Measurements from ENCODE around the gene KIF1C. TPM values are rescaled to one million over a fixed set of nuclear protein-coding genes. Genes with fewer than 3 reads are reported as not detected.

The KIF1C gene
- total RNA-seq, 1 experiment from 2014 or later: 130 TPM

DNA sequence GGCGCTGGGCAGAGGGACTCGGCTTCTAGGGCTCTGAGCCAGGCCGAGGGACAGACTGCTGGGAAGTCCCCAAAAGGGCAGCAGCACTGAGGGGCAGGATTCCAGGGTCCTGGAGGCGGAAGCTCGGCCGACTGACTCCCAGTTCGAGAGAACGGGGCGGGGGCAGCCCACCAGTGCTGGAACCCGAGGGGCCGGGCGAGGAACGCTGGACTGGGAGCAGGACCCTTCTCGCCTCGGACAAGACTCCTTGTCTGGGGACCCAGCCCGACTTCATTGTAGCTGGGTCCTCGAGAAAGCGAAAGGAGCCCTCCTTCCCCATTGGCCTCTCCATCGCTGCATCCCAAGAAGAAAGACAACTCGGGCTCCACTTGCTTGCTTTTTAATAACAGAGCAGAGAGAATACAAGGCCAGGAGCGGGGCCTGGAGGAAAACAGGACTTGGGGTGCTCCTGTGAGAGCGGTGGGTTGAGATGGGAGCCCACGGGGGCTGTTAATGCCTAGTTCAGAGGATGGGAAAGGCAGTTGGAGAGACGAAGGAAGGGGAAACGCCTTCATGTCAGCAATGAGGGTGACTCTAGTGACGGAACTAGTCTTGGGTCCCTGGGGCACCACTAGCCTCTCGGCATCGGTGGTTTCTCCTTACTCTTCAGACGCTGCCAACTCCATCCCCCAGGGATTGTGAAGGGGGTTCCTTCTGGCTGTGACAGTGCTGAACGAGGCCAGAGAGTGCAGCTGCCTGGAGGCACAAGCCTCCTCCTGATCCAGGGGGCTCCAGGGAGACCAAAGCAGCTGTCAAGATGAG is 9.8 kb upstream of the KIF1C start:
- H3K36me3 Mint-ChIP-seq: no peaks in the 10 kb centered on the region
- DNase-seq (ENCODE audit: low spot score) (no peak), ATAC-seq (no peak)
- peak overlapping the region; percentile 77 for H3K4me3 Mint-ChIP-seq
- TF ChIP-seq, protein P1, sequence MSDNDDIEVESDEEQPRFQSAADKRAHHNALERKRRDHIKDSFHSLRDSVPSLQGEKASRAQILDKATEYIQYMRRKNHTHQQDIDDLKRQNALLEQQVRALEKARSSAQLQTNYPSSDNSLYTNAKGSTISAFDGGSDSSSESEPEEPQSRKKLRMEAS (CRISPR knock-in tag; IDR thresholded peaks at IDR 0.05): 0 out of 2 replicates have a peak, but pooled peaks have one; percentile 11
- TF ChIP-seq ETV6 (CRISPR knock-in tag; IDR thresholded peaks at IDR 0.05): no peak
- no peak overlapping the region for H3K27ac Mint-ChIP-seq
- H3K9me3 Mint-ChIP-seq: no peaks in the 10 kb centered on the region
- peaks cover 25% of the 10 kb centered on the region for H3K4me1 Mint-ChIP-seq
- H3K27me3 Mint-ChIP-seq (ENCODE audit: low read depth): peaks cover 45% of the 10 kb centered on the region
- ChIA-PET POLR2A (interaction anchor here (2.2 to 3.0 kb wide), 2 partner anchors 9 to 20 kb away, joined by 10 to 12 read pairs; partner anchors contain the start of genes INCA1, KIF1C and SPAG7), CTCF (interaction anchor here (0.9 to 4.0 kb wide), 14 partner anchors 10 to 83 kb away, joined by 3 to 27 read pairs (median 5); partner anchors contain the start of genes INCA1, KIF1C, RNF167 and SLC25A11)

DNA sequence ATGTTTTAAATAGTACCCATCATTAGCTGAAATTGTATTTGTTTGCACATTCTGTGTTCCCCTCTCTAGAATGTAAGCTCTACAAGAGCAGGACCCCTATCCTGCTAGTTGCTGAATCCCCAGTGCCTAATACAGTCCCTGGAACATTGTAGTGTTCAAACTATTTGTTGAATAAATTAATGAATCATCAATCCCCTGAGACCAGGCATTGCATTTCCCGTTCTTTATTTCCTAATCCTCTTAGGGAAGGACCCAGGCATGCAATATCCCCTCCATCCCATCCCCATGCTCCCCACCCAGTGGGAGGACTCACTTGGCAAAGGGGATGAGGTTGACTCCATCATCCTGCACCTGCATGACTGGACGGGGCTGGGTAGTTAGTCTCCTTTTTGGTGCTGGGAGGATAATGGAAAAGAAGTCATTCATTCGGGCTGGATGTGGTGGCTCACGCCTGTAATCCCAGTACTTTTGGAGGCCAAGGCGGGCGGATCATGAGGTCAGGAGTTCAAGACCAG is 3.6 kb upstream of the KIF1C start:
- peaks cover 8% of the 10 kb centered on the region for H3K4me1 Mint-ChIP-seq
- no peak overlapping the region for H3K4me3 Mint-ChIP-seq
- H3K9me3 Mint-ChIP-seq: no peaks in the 10 kb centered on the region
- POLR2A ChIA-PET: no interaction called here
- H3K27me3 Mint-ChIP-seq (ENCODE audit: low read depth): peaks cover 43% of the 10 kb centered on the region
- no peak for ATAC-seq
- no peak overlapping the region for H3K27ac Mint-ChIP-seq
- no peaks in the 10 kb centered on the region for H3K36me3 Mint-ChIP-seq
- CTCF ChIA-PET: no interaction called here
- TF ChIP-seq, protein P2, sequence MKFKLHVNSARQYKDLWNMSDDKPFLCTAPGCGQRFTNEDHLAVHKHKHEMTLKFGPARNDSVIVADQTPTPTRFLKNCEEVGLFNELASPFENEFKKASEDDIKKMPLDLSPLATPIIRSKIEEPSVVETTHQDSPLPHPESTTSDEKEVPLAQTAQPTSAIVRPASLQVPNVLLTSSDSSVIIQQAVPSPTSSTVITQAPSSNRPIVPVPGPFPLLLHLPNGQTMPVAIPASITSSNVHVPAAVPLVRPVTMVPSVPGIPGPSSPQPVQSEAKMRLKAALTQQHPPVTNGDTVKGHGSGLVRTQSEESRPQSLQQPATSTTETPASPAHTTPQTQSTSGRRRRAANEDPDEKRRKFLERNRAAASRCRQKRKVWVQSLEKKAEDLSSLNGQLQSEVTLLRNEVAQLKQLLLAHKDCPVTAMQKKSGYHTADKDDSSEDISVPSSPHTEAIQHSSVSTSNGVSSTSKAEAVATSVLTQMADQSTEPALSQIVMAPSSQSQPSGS (CRISPR knock-in tag; IDR thresholded peaks at IDR 0.05; ENCODE audit: borderline replicate concordance, low read depth): no peak
- TF ChIP-seq, protein P3, sequence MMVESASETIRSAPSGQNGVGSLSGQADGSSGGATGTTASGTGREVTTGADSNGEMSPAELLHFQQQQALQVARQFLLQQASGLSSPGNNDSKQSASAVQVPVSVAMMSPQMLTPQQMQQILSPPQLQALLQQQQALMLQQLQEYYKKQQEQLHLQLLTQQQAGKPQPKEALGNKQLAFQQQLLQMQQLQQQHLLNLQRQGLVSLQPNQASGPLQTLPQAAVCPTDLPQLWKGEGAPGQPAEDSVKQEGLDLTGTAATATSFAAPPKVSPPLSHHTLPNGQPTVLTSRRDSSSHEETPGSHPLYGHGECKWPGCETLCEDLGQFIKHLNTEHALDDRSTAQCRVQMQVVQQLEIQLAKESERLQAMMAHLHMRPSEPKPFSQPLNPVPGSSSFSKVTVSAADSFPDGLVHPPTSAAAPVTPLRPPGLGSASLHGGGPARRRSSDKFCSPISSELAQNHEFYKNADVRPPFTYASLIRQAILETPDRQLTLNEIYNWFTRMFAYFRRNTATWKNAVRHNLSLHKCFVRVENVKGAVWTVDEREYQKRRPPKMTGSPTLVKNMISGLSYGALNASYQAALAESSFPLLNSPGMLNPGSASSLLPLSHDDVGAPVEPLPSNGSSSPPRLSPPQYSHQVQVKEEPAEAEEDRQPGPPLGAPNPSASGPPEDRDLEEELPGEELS (CRISPR knock-in tag; IDR thresholded peaks at IDR 0.05): no peak
- no peak for DNase-seq (ENCODE audit: low spot score)

DNA sequence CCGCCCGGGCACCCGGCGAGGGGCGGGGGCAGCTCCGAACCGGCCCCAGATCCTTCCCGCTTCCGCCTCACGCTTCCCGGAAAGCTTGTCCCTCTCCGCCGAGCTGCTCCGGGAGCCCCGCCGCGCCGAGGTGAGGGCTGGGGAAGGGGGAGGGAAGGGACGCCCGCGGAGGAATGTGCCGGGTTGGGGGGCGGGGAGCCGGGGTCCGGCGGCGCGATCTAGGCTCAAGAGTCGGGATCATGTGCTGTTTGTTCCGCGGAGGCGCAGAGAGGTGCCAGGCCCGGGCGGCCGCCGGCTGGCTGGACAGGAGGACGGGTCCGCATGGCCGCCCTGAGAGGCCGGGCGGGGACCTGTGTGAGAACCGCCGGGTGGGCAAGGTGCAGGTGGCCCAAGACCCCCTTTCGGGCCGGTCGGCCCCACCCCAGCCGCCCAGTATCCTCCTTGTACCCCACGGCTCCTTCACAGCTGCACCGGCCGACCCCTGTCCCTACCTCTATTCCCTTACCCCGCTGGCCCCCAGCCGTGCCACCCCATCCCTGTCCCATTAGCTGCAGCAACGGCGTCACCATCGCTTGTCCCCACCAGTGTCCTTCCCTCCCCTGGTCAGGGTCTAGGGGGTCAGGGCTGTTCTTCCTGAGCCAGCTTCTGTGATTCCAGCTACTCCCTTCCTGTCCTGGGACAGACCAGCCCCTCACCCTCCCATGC is 429 bp downstream of the KIF1C start:
- Mint-ChIP-seq H3K4me1 (peaks cover 16% of the 10 kb centered on the region), H3K4me3 (peak overlapping the region; percentile 87), H3K27me3 (ENCODE audit: low read depth) (peaks cover 24% of the 10 kb centered on the region), H3K27ac (no peak overlapping the region), H3K9me3 (no peaks in the 10 kb centered on the region), H3K36me3 (peaks cover 19% of the 10 kb centered on the region)
- CTCF ChIA-PET: interaction anchor here (0.9 to 2.3 kb wide), 7 partner anchors 10 to 89 kb away, joined by 3 to 17 read pairs (median 6); partner anchors contain the start of genes CAMTA2, ENO3 and SPAG7
- TF ChIP-seq, protein P4, sequence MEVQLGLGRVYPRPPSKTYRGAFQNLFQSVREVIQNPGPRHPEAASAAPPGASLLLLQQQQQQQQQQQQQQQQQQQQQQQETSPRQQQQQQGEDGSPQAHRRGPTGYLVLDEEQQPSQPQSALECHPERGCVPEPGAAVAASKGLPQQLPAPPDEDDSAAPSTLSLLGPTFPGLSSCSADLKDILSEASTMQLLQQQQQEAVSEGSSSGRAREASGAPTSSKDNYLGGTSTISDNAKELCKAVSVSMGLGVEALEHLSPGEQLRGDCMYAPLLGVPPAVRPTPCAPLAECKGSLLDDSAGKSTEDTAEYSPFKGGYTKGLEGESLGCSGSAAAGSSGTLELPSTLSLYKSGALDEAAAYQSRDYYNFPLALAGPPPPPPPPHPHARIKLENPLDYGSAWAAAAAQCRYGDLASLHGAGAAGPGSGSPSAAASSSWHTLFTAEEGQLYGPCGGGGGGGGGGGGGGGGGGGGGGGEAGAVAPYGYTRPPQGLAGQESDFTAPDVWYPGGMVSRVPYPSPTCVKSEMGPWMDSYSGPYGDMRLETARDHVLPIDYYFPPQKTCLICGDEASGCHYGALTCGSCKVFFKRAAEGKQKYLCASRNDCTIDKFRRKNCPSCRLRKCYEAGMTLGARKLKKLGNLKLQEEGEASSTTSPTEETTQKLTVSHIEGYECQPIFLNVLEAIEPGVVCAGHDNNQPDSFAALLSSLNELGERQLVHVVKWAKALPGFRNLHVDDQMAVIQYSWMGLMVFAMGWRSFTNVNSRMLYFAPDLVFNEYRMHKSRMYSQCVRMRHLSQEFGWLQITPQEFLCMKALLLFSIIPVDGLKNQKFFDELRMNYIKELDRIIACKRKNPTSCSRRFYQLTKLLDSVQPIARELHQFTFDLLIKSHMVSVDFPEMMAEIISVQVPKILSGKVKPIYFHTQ (CRISPR knock-in tag; IDR thresholded peaks at IDR 0.05): no peak
- TF ChIP-seq, protein P5, sequence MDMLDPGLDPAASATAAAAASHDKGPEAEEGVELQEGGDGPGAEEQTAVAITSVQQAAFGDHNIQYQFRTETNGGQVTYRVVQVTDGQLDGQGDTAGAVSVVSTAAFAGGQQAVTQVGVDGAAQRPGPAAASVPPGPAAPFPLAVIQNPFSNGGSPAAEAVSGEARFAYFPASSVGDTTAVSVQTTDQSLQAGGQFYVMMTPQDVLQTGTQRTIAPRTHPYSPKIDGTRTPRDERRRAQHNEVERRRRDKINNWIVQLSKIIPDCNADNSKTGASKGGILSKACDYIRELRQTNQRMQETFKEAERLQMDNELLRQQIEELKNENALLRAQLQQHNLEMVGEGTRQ (CRISPR knock-in tag; IDR thresholded peaks at IDR 0.05): peak; percentile 4; the same call in 1 of the 2 replicates
- TF ChIP-seq, protein P6, sequence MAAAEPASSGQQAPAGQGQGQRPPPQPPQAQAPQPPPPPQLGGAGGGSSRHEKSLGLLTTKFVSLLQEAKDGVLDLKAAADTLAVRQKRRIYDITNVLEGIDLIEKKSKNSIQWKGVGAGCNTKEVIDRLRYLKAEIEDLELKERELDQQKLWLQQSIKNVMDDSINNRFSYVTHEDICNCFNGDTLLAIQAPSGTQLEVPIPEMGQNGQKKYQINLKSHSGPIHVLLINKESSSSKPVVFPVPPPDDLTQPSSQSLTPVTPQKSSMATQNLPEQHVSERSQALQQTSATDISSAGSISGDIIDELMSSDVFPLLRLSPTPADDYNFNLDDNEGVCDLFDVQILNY (CRISPR knock-in tag; IDR thresholded peaks at IDR 0.05): 0 out of 2 replicates have a peak, but pooled peaks have one; percentile 13
- peak; percentile 7 for ATAC-seq
- POLR2A ChIA-PET: interaction anchor here (1.0 to 2.0 kb wide), 2 partner anchors 31 to 58 kb away, joined by 3 to 11 read pairs; partner anchors contain the start of genes RNF167, SLC25A11 and SPAG7
- DNase-seq (ENCODE audit: low spot score): peak; percentile 74

Data from WTC11 (cell line).